Fibroblast of pulmonary artery (primary cell): ENCODE results near the gene IL36B.

Experiments
- DNase-seq: peaks from one replicate; pipeline ENCODE4 v3.0.0-alpha.2; 2010; ENCODE audit warnings: low read depth
- H3K4me3 ChIP-seq: replicated peaks from 2 replicates; pipeline ENCODE4 v1.5.1; 2011; ENCODE audit warnings: low read depth, mild to moderate bottlenecking, control low read depth, low read length, moderate library complexity
- CTCF ChIP-seq: IDR thresholded peaks from 2 replicates; pipeline ENCODE4 v1.5.1; 2011; ENCODE audit warnings: mild to moderate bottlenecking, control low read depth, low read length, inconsistent platforms; ENCODE audit errors: missing control alignments

The IL36B gene

DNA sequence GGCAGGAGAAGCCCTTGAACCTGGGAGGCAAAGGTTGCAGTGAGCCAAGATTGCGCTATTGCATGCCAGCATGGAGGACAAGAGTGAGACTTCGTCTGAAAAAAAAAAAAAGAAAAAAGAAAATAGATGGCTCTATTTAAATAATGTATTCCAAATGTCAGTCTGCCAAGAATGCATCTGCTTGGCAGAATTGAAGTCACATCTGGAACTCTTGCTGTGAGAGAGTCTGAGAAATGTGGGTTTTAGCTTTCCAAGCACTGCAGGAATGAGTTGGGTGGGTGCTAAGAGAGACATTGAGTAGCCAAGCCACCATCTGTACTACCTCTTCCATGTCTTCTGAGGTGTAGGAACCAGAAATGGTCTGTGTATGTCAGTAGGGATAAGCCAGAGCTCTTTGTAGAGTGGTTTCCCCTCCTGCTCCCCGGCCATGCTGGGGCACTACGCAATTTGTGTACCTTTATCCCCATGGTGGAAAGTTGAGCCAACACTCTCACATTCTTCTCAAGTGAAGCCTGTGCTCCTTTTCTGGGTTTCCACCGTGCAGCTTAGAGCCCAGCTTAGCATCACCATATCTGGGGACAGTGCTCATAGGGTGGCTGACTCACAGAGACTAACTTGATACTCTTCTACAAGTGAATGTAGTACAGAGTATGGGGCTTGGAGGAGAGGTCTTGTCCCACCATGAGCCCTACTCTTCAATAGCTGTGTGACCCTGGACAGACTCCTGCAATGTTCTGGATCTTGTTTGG lies 40.4 kb upstream of the IL36B start:
- no peak for DNase-seq
- H3K4me3 ChIP-seq, result no peak overlapping the region
- no peak for TF ChIP-seq CTCF

- DNase-seq, result no peak
- no peak for TF ChIP-seq CTCF
- H3K4me3 ChIP-seq, result no peak overlapping the region
These were observed 38.7 kb upstream of the IL36B start for GRCh38 chr2:113091231-113091896.

GRCh38 chr2:113089916-113090315 lies 37.2 kb upstream of the IL36B start:
- no peak overlapping the region for H3K4me3 ChIP-seq
- no peak for DNase-seq
- no peak for TF ChIP-seq CTCF

- no peak for DNase-seq
- TF ChIP-seq CTCF, result no peak
- no peak overlapping the region for H3K4me3 ChIP-seq
These were observed 35.7 kb upstream of the IL36B start for GRCh38 chr2:113088213-113088992.

GRCh38 chr2:113085542-113085941 lies 32.9 kb upstream of the IL36B start:
- H3K4me3 ChIP-seq, result no peak overlapping the region
- no peak for TF ChIP-seq CTCF
- DNase-seq, result no peak

- peak; percentile 19 for DNase-seq
- TF ChIP-seq CTCF, result peak; percentile 51
- no peak overlapping the region for H3K4me3 ChIP-seq
These were observed 31.8 kb upstream of the IL36B start for GRCh38 chr2:113084249-113085000.
